Measurements from ENCODE around the gene ZMIZ1. TPM values are rescaled to one million over a fixed set of nuclear protein-coding genes. Genes with fewer than 3 reads are reported as not detected.

The ZMIZ1 gene
- polyA plus RNA-seq, 1 donor from 2014 or later: 26.8 TPM

GRCh38 chr10:79053081-79053434, 15.7 kb upstream of the ZMIZ1 start:
- Histone ChIP-seq H3K27me3 (ENCODE audit: insufficient read depth, low read depth, low read length) (no peaks in the 10 kb centered on the region), H3K9me2 (ENCODE audit: insufficient read depth, low read length) (no peaks in the 10 kb centered on the region), H3K27ac (ENCODE audit: low read length) (no peak overlapping the region), H2AFZ (ENCODE audit: low read depth, low read length) (no peak overlapping the region), H3K79me2 (replicated peaks; ENCODE audit: insufficient read depth, low read length) (no peaks in the 10 kb centered on the region), H4K20me1 (ENCODE audit: insufficient read depth) (no peaks in the 10 kb centered on the region), H3K9me3 (ENCODE audit: low read length) (no peaks in the 10 kb centered on the region), H3K9ac (ENCODE audit: low read length) (no peak overlapping the region), H3K4me3 (ENCODE audit: low read length) (no peak overlapping the region), H3F3A (ENCODE audit: insufficient read depth, low read length, poor library complexity, severe bottlenecking) (no peaks in the 10 kb centered on the region), H3K36me3 (ENCODE audit: insufficient read depth, low read length) (no peaks in the 10 kb centered on the region), H3K4me2 (ENCODE audit: low read length) (no peak overlapping the region)
- TF ChIP-seq POLR2AphosphoS5 (IDR thresholded peaks at IDR 0.05) (no peak), REST (IDR thresholded peaks at IDR 0.05; ENCODE audit: borderline replicate concordance) (no peak), EP300 (conservative IDR thresholded peaks at IDR 0.05; ENCODE audit: poor library complexity, severe bottlenecking) (no peak), EZH2 (IDR thresholded peaks at IDR 0.05; ENCODE audit: borderline replicate concordance, insufficient read depth, low read length, poor library complexity, severe bottlenecking) (no peak), MXI1 (conservative IDR thresholded peaks at IDR 0.05; ENCODE audit: poor library complexity, severe bottlenecking) (no peak)

- Histone ChIP-seq H3K79me2 (replicated peaks; ENCODE audit: insufficient read depth, low read length) (no peaks in the 10 kb centered on the region), H3K9ac (ENCODE audit: low read length) (no peak overlapping the region), H2AFZ (ENCODE audit: low read depth, low read length) (no peak overlapping the region), H3K9me3 (ENCODE audit: low read length) (no peaks in the 10 kb centered on the region), H3K36me3 (ENCODE audit: insufficient read depth, low read length) (no peaks in the 10 kb centered on the region), H3F3A (ENCODE audit: insufficient read depth, low read length, poor library complexity, severe bottlenecking) (no peaks in the 10 kb centered on the region), H3K4me3 (ENCODE audit: low read length) (no peak overlapping the region), H3K4me2 (ENCODE audit: low read length) (no peak overlapping the region), H3K27ac (ENCODE audit: low read length) (no peak overlapping the region), H3K27me3 (ENCODE audit: insufficient read depth, low read depth, low read length) (no peaks in the 10 kb centered on the region), H3K9me2 (ENCODE audit: insufficient read depth, low read length) (no peaks in the 10 kb centered on the region), H4K20me1 (ENCODE audit: insufficient read depth) (no peaks in the 10 kb centered on the region)
- TF ChIP-seq SMC3 (conservative IDR thresholded peaks at IDR 0.05; ENCODE audit: poor library complexity): no peak
- no peak for TF ChIP-seq EZH2 (IDR thresholded peaks at IDR 0.05; ENCODE audit: borderline replicate concordance, insufficient read depth, low read length, poor library complexity, severe bottlenecking)
- TF ChIP-seq TAF1 (IDR thresholded peaks at IDR 0.05; ENCODE audit: low read depth): no peak
- no peak for TF ChIP-seq RAD21 (conservative IDR thresholded peaks at IDR 0.05)
- TF ChIP-seq MXI1 (conservative IDR thresholded peaks at IDR 0.05; ENCODE audit: poor library complexity, severe bottlenecking): no peak
- TF ChIP-seq POLR2AphosphoS5 (IDR thresholded peaks at IDR 0.05): no peak
- no peak for TF ChIP-seq REST (IDR thresholded peaks at IDR 0.05; ENCODE audit: borderline replicate concordance)
- TF ChIP-seq EP300 (conservative IDR thresholded peaks at IDR 0.05; ENCODE audit: poor library complexity, severe bottlenecking): no peak
- TF ChIP-seq CTCF (IDR thresholded peaks at IDR 0.05; ENCODE audit: poor library complexity, severe bottlenecking): no peak
These were observed 15.1 kb upstream of the ZMIZ1 start for GRCh38 chr10:79053481-79054202.
